IPS DF 4.7 (cell line): ENCODE results near the gene CCDC97.

Experiments
- DNase-seq: peaks from one replicate; pipeline ENCODE4 v3.0.0-alpha.2; 2013; ENCODE audit warnings: low spot score; ENCODE audit errors: extremely low read depth

Gene CCDC97

GRCh38 chr19:41298348-41298964 is 11.5 kb upstream of the CCDC97 start:
- DNase-seq = no peak

GRCh38 chr19:41299046-41299754 is 10.8 kb upstream of the CCDC97 start:
- no peak for DNase-seq

- DNase-seq = no peak
Observed at GRCh38 chr19:41299755-41300089, 10.2 kb upstream of the CCDC97 start.

GRCh38 chr19:41300555-41300954 is 9.4 kb upstream of the CCDC97 start:
- no peak for DNase-seq

- no peak for DNase-seq
Observed at GRCh38 chr19:41302624-41303351, 7.2 kb upstream of the CCDC97 start.

GRCh38 chr19:41303954-41304353 is 6.0 kb upstream of the CCDC97 start:
- DNase-seq = no peak

- DNase-seq = no peak
Observed at GRCh38 chr19:41304706-41305483, 5.1 kb upstream of the CCDC97 start.

- DNase-seq = no peak
Observed at GRCh38 chr19:41305927-41306793, 3.8 kb upstream of the CCDC97 start.

- DNase-seq = no peak
Observed at GRCh38 chr19:41307090-41307875, 2.7 kb upstream of the CCDC97 start.

- no peak for DNase-seq
Observed at GRCh38 chr19:41307954-41308449, 2.0 kb upstream of the CCDC97 start.

- no peak for DNase-seq
Observed at GRCh38 chr19:41308450-41309179, 1.4 kb upstream of the CCDC97 start.

GRCh38 chr19:41309180-41310032 is 566 bp upstream of the CCDC97 start:
- no peak for DNase-seq

GRCh38 chr19:41311072-41311471 is 1.1 kb downstream of the CCDC97 start:
- no peak for DNase-seq

- DNase-seq = no peak
Observed at GRCh38 chr19:41311613-41312012, 1.6 kb downstream of the CCDC97 start.

GRCh38 chr19:41316306-41316920 is 6.4 kb downstream of the CCDC97 start:
- DNase-seq = no peak

- DNase-seq = no peak
Observed at GRCh38 chr19:41318696-41319499, 8.9 kb downstream of the CCDC97 start.
